H1 (cell line): Measurements from ENCODE around the gene PDE4D. TPM values are rescaled to one million over a fixed set of nuclear protein-coding genes. Genes with fewer than 3 reads are reported as not detected.

Experiments used
- CTCF ChIA-PET: fragments of 300-600 bp; sonication (Branson Sonifier 250); formaldehyde crosslinking; loops from one replicate; lab custom pipeline; 2021; ENCODE audit not compliant: partially characterized antibody; lab: Charles Lee
- POLR2A ChIA-PET: fragments of 300-600 bp; sonication (Branson Sonifier 250); formaldehyde crosslinking; loops from one replicate; lab custom pipeline; 2021; ENCODE audit warnings: inconsistent platforms; ENCODE audit not compliant: partially characterized antibody; lab: Charles Lee
- DNase-seq, 2 experiments: peaks; one replicate each; pipeline versions ENCODE4 v3.0.0 to v3.0.0-alpha.2; 2010 to 2022; ENCODE audit warnings: low spot score in 2 of 2, low read depth in 1 of 2, mixed read lengths in 1 of 2
- FAIRE-seq: peaks from 2 replicates; lab custom pipeline; 2011; peaks lifted over from hg19 to GRCh38; lab: Jason Lieb, UNC
- H2AFZ ChIP-seq: 2 replicates; pipeline ENCODE4 v1.8.1; 2012; ENCODE audit warnings: low read length, inconsistent platforms
- H2AK5ac ChIP-seq: 2 replicates; pipeline ENCODE4 v1.6.1; 2013; ENCODE audit warnings: low read depth, low read length
- H2BK120ac ChIP-seq: replicated peaks from 2 replicates; pipeline ENCODE3; 2013; ENCODE audit warnings: low read depth, low read length, inconsistent platforms
- H2BK12ac ChIP-seq: 2 replicates; pipeline ENCODE4 v1.6.1; 2013; ENCODE audit warnings: low read depth, low read length
- H2BK15ac ChIP-seq: 2 replicates; pipeline ENCODE4 v1.6.1; 2013; ENCODE audit warnings: low read length
- H2BK20ac ChIP-seq: 2 replicates; pipeline ENCODE4 v1.6.1; 2013; ENCODE audit warnings: low read length
- H2BK5ac ChIP-seq: 2 replicates; pipeline ENCODE4 v1.6.1; 2013; ENCODE audit warnings: low read depth, low read length
- H3K14ac ChIP-seq: 2 replicates; pipeline ENCODE4 v1.6.1; 2013; ENCODE audit warnings: inconsistent platforms; ENCODE audit not compliant: insufficient read length
- H3K18ac ChIP-seq: 2 replicates; pipeline ENCODE4 v1.6.1; 2013; ENCODE audit warnings: low read length; ENCODE audit errors: extremely low read depth
- H3K23ac ChIP-seq: 2 replicates; pipeline ENCODE4 v1.6.1; 2013; ENCODE audit warnings: inconsistent platforms; ENCODE audit not compliant: insufficient read length
- H3K23me2 ChIP-seq: 2 replicates; pipeline ENCODE4 v1.6.1; 2013; ENCODE audit warnings: low read depth, low read length
- H3K27ac ChIP-seq: 2 replicates; pipeline ENCODE4 v1.6.1; 2011; ENCODE audit warnings: low read depth, low read length, inconsistent platforms
- H3K27me3 ChIP-seq, 4 experiments: replicated peaks in 1 of 4; 1 replicate in 1 of 4; 2 replicates in 3 of 4; pipeline versions ENCODE4 v1.6.1 to v1.8.1; 2011 to 2013; ENCODE audit warnings: low read length in 3 of 4, mild to moderate bottlenecking in 3 of 4, inconsistent platforms in 2 of 4, mixed read lengths in 2 of 4, moderate library complexity in 1 of 4; ENCODE audit not compliant: control insufficient read depth in 3 of 4, insufficient read depth in 3 of 4; ENCODE audit errors: extremely low read depth in 1 of 4
- H3K36me3 ChIP-seq, 4 experiments: 2 replicates each; pipeline versions ENCODE4 v1.6.1 to v1.8.1; 2011 to 2013; ENCODE audit warnings: mild to moderate bottlenecking in 4 of 4, low read length in 3 of 4, moderate library complexity in 2 of 4, control low read depth in 1 of 4, inconsistent platforms in 1 of 4; ENCODE audit not compliant: insufficient read depth in 4 of 4, control insufficient read depth in 2 of 4
- H3K4ac ChIP-seq: replicated peaks from 2 replicates; pipeline ENCODE3; 2013; ENCODE audit warnings: low read length, low read depth, mixed read lengths, inconsistent platforms; ENCODE audit not compliant: insufficient read length
- H3K4me1 ChIP-seq, 4 experiments: replicated peaks in 1 of 4; 1 replicate in 1 of 4; 2 replicates in 3 of 4; pipeline versions ENCODE4 v1.6.1 to v1.8.1; 2011 to 2013; ENCODE audit warnings: low read length in 3 of 4, inconsistent platforms in 2 of 4, mixed read lengths in 1 of 4; ENCODE audit not compliant: insufficient read depth in 4 of 4, control insufficient read depth in 3 of 4
- H3K4me2 ChIP-seq, 2 experiments: 2 replicates each; pipeline versions ENCODE4 v1.6.1 to v1.8.1; 2011 to 2013; ENCODE audit warnings: low read depth in 2 of 2, low read length in 2 of 2, control low read depth in 1 of 2, inconsistent platforms in 1 of 2, mild to moderate bottlenecking in 1 of 2; ENCODE audit not compliant: insufficient read depth in 1 of 2
- H3K4me3 ChIP-seq, 4 experiments: fragments of 200-600, 300-600 bp in 1 of 4; sonication (generic), shearing (Covaris generic), sonication (Bioruptor Twin) in 1 of 4; 2 replicates each; pipeline versions ENCODE4 v1.5.1 to v1.8.1; 2011 to 2016; ENCODE audit warnings: low read length in 4 of 4, low read depth in 3 of 4, control low read depth in 2 of 4, inconsistent platforms in 2 of 4, mild to moderate bottlenecking in 2 of 4, mixed read lengths in 1 of 4, moderate library complexity in 1 of 4; ENCODE audit not compliant: insufficient read depth in 2 of 4; ENCODE audit errors: extremely low read depth in 1 of 4
- H3K56ac ChIP-seq: replicated peaks from 2 replicates; pipeline ENCODE3; 2013; ENCODE audit warnings: low read depth, mild to moderate bottlenecking, mixed read lengths, low read length, inconsistent platforms; ENCODE audit not compliant: insufficient read length
- H3K79me1 ChIP-seq: 2 replicates; pipeline ENCODE4 v1.6.1; 2013; ENCODE audit warnings: low read depth, low read length, control low read depth
- H3K79me2 ChIP-seq, 2 experiments: 2 replicates each; pipeline versions ENCODE4 v1.6.1 to v1.8.1; 2012 to 2013; ENCODE audit warnings: low read length in 2 of 2, mild to moderate bottlenecking in 2 of 2, inconsistent platforms in 1 of 2; ENCODE audit not compliant: insufficient read depth in 2 of 2, control insufficient read depth in 1 of 2
- H3K9ac ChIP-seq, 4 experiments: replicated peaks in 1 of 4; 1 replicate in 1 of 4; 2 replicates in 3 of 4; pipeline versions ENCODE4 v1.6.1 to v1.8.1; 2011 to 2013; ENCODE audit warnings: low read depth in 3 of 4, low read length in 3 of 4, control low read depth in 2 of 4, mild to moderate bottlenecking in 2 of 4, moderate library complexity in 2 of 4, inconsistent platforms in 1 of 4; ENCODE audit errors: extremely low read depth in 1 of 4
- H3K9me3 ChIP-seq, 2 experiments: 2 replicates each; pipeline versions ENCODE4 v1.6.1 to v1.8.1; 2012 to 2013; ENCODE audit warnings: mild to moderate bottlenecking in 2 of 2, moderate library complexity in 2 of 2, control low read depth in 1 of 2, inconsistent platforms in 1 of 2, low read depth in 1 of 2, low read length in 1 of 2, mixed read lengths in 1 of 2; ENCODE audit not compliant: insufficient read depth in 2 of 2
- H4K20me1 ChIP-seq, 2 experiments: replicated peaks in 1 of 2; 2 replicates each; pipeline versions ENCODE3 to v1.8.1; 2011 to 2013; ENCODE audit warnings: inconsistent platforms in 2 of 2, low read length in 2 of 2, mild to moderate bottlenecking in 1 of 2; ENCODE audit not compliant: insufficient read depth in 2 of 2, control insufficient read depth in 1 of 2
- H4K5ac ChIP-seq: 2 replicates; pipeline ENCODE4 v1.6.1; 2013; ENCODE audit warnings: low read length, low read depth, mixed read lengths, inconsistent platforms; ENCODE audit not compliant: insufficient read length
- H4K8ac ChIP-seq: 2 replicates; pipeline ENCODE4 v1.8.0; 2013; ENCODE audit warnings: mild to moderate bottlenecking, moderate library complexity, low read length, inconsistent platforms; ENCODE audit not compliant: insufficient read depth; ENCODE audit errors: extremely low read depth
- H4K91ac ChIP-seq: replicated peaks from 2 replicates; pipeline ENCODE3; 2013; ENCODE audit warnings: low read length, mixed read lengths, inconsistent platforms; ENCODE audit not compliant: insufficient read length
- ATF3 ChIP-seq: IDR thresholded peaks from 2 replicates; pipeline ENCODE4 v1.6.1; 2011; ENCODE audit warnings: low read depth, mild to moderate bottlenecking, low read length; ENCODE audit not compliant: insufficient read depth
- CTCF ChIP-seq, 3 experiments: IDR thresholded peaks; 1 replicate in 2 of 3; 2 replicates in 1 of 3; pipeline versions ENCODE4 v1.5.1 to v1.6.1; 2011; ENCODE audit warnings: low read length in 3 of 3, mild to moderate bottlenecking in 3 of 3, inconsistent platforms in 2 of 3, low read depth in 1 of 3, moderate library complexity in 1 of 3; ENCODE audit not compliant: insufficient read depth in 1 of 3; ENCODE audit errors: control extremely low read depth in 1 of 3
- EGR1 ChIP-seq: IDR thresholded peaks from 2 replicates; pipeline ENCODE4 v1.6.1; 2011; ENCODE audit warnings: low read depth, low read length, borderline replicate concordance
- KDM4A ChIP-seq: IDR thresholded peaks from one replicate; pipeline ENCODE4 v1.7.1; 2012; ENCODE audit warnings: low read depth, mild to moderate bottlenecking, moderate library complexity, low read length, inconsistent platforms; ENCODE audit not compliant: severe bottlenecking
- PHF8 ChIP-seq: fragments of 200-600 bp; sonication (generic); conservative IDR thresholded peaks from 2 replicates; pipeline ENCODE4 v1.7.1; 2012; ENCODE audit warnings: low read depth, mild to moderate bottlenecking, inconsistent platforms, low read length, moderate library complexity
- RXRA ChIP-seq: IDR thresholded peaks from 2 replicates; pipeline ENCODE4 v1.6.1; 2011; ENCODE audit warnings: low read depth, mild to moderate bottlenecking, low read length, moderate library complexity; ENCODE audit not compliant: insufficient read depth
- SAP30 ChIP-seq: fragments of 300-600 bp; sonication (generic); IDR thresholded peaks from 2 replicates; pipeline ENCODE4 v1.7.1; 2012; ENCODE audit warnings: low read length, moderate library complexity, mild to moderate bottlenecking, inconsistent platforms; ENCODE audit not compliant: insufficient read depth, insufficient replicate concordance
- SIRT6 ChIP-seq: IDR thresholded peaks from one replicate; pipeline ENCODE4 v1.7.1; 2012; ENCODE audit warnings: low read length, inconsistent platforms
- TCF12 ChIP-seq: IDR thresholded peaks from 2 replicates; pipeline ENCODE4 v1.6.1; 2011; ENCODE audit warnings: low read depth, mild to moderate bottlenecking, low read length
- TEAD4 ChIP-seq: IDR thresholded peaks from 2 replicates; pipeline ENCODE4 v1.6.1; 2012; ENCODE audit warnings: low read depth, low read length, inconsistent platforms, mixed read lengths
- YY1 ChIP-seq: IDR thresholded peaks from 2 replicates; pipeline ENCODE4 v1.6.1; 2011; ENCODE audit warnings: low read depth, mild to moderate bottlenecking, low read length
- WGBS, 2 experiments: shearing (Covaris generic) in 1 of 2; methylation state at CpG; one replicate each; pipeline versions ENCODE4 v1.1.6 to v1.1.7; 2013 to 2015; ENCODE audit warnings: low lambda C conversion rate in 2 of 2, mixed read lengths in 2 of 2, inconsistent platforms in 1 of 2, low coverage in 1 of 2, missing lambda C conversion rate in 1 of 2; ENCODE audit not compliant: insufficient replicate concordance in 2 of 2, insufficient coverage in 1 of 2, insufficient read length in 1 of 2; ENCODE audit errors: extremely low coverage in 1 of 2, missing lambda C conversion rate in 1 of 2; 5-methylcytosine and 5-hydroxymethylcytosine counted together
- polyA plus RNA-seq, 7 experiments: library from polyadenylated mRNA; depleted of rRNA in 3 of 7; stranded (reverse) in 5 of 7; unstranded in 2 of 7; fragments of >200 nt in 5 of 7; fragments of 200-250 nt in 2 of 7; gene quantifications; 1 replicate in 5 of 7; 2 replicates in 1 of 7; 4 replicates in 1 of 7; pipeline versions ENCODE4 v1.2.1 to v1.2.3, GENCODE V29; 2011 to 2013; ENCODE audit warnings: missing spikeins in 2 of 7, mixed read lengths in 2 of 7
- total RNA-seq: library from RNA; stranded (reverse); fragmentation: NEBNext Ultra II Directional; extraction: Animal tissue kit (Norgen Biotek cat#: 25700); gene quantifications from 2 replicates; pipeline ENCODE4 v1.2.1, GENCODE V29; 2021

The PDE4D gene
- total and polyA plus RNA-seq, 2 of the 8 experiments (the other 6 are each of a cell fraction or from before 2014, with no cell fraction given): 2.3 to 3.7 TPM

- H2AFZ ChIP-seq: no peak overlapping the region
- H3K4ac ChIP-seq: no peak overlapping the region
- H3K56ac ChIP-seq: no peak overlapping the region
- no peaks in the 10 kb centered on the region for H3K79me2 ChIP-seq
- H2BK15ac ChIP-seq: no peak overlapping the region
- H4K20me1 ChIP-seq: no peaks in the 10 kb centered on the region
- no peaks in the 10 kb centered on the region for H3K27me3 ChIP-seq
- FAIRE-seq (no peak), DNase-seq (no peak)
- H3K79me1 ChIP-seq: no peaks in the 10 kb centered on the region
- H2AK5ac ChIP-seq: no peak overlapping the region
- no peak overlapping the region for H4K5ac ChIP-seq
- 95% methylated on average over 6 of the region's 6 CpGs; no CpG with 5 or more reads in 1 of the 2 experiments for WGBS, 2 experiments
- peaks cover 4 to 14% (median 6%) of the 10 kb centered on the region in 4 experiments; a peak in 4 of 7 replicates for H3K4me1 ChIP-seq
- H3K9me3 ChIP-seq: no peaks in the 10 kb centered on the region
- ChIA-PET POLR2A (no interaction called here), CTCF (interaction anchor here (0.9 to 2.1 kb wide), 4 partner anchors 8 to 183 kb away, joined by 3 to 16 read pairs (median 4); no protein-coding TSS in a partner anchor)
- no peak overlapping the region for H2BK20ac ChIP-seq
- no peak overlapping the region for H3K27ac ChIP-seq
- no peak overlapping the region for H3K18ac ChIP-seq
- H4K91ac ChIP-seq: no peak overlapping the region
- no peak overlapping the region for H2BK120ac ChIP-seq
- H3K4me3 ChIP-seq: no peak overlapping the region
- H3K23me2 ChIP-seq: no peaks in the 10 kb centered on the region
- H3K36me3 ChIP-seq: no peaks in the 10 kb centered on the region
- H3K23ac ChIP-seq: no peak overlapping the region
- no peak overlapping the region for H3K9ac ChIP-seq
- H3K14ac ChIP-seq: no peak overlapping the region
- no peak overlapping the region for H3K4me2 ChIP-seq
- no peak overlapping the region for H2BK12ac ChIP-seq
- no peak overlapping the region for H4K8ac ChIP-seq
- no peak overlapping the region for H2BK5ac ChIP-seq
- TF ChIP-seq RXRA (no peak), KDM4A (no peak), SAP30 (no peak), TCF12 (no peak), EGR1 (no peak), YY1 (no peak), TEAD4 (no peak), CTCF (IDR thresholded peaks at IDR 0.05; ENCODE audit: control extremely low read depth in 1 of 3, insufficient read depth in 1 of 3, low read depth in 1 of 3, low read length in 3 of 3) (no peak), PHF8 (no peak), ATF3 (no peak), SIRT6 (no peak)
Observed at GRCh38 chr5:59184769-59185168, 708.8 kb downstream of the PDE4D start.
